ENCODE measurements around the gene SPP2. TPM values are rescaled to one million over a fixed set of nuclear protein-coding genes. Genes with fewer than 3 reads are reported as not detected.

Gene SPP2
- total and polyA plus RNA-seq, 5 donors from 2014 or later = not detected

GRCh38 chr2:234075947-234076346, 25.4 kb downstream of the SPP2 start:
- no peak for DNase-seq
- Histone ChIP-seq H3K27me3 (ENCODE audit: control insufficient read depth, insufficient read depth, low read length) (no peaks in the 10 kb centered on the region), H3K27ac (ENCODE audit: insufficient read depth, low read length, poor library complexity, severe bottlenecking) (no peak overlapping the region), H3K4me3 (ENCODE audit: low read depth, low read length) (no peak overlapping the region), H3K4me1 (ENCODE audit: control insufficient read depth, insufficient read depth, low read length, poor library complexity, severe bottlenecking) (no peaks in the 10 kb centered on the region), H3K36me3 (ENCODE audit: control insufficient read depth, insufficient read depth, low read length) (no peaks in the 10 kb centered on the region), H3K9me3 (ENCODE audit: control insufficient read depth in 2 of 2, low read length in 2 of 2) (no peaks in the 10 kb centered on the region)
- Mint-ChIP-seq H3K36me3 (no peaks in the 10 kb centered on the region), H3K9me3 (peaks cover 0 to 1% (median 0%) of the 10 kb centered on the region in 7 donors), H3K4me1 (peaks cover 0 to 6% (median 0%) of the 10 kb centered on the region in 4 donors), H3K27me3 (peaks cover 9% of the 10 kb centered on the region), H3K27ac (no peak overlapping the region), H3K4me3 (no peak overlapping the region)
- no peak for ATAC-seq (ENCODE audit: low read depth in 2 of 2)

- Mint-ChIP-seq H3K9me3 (peaks cover 0 to 1% (median 0%) of the 10 kb centered on the region in 7 donors), H3K4me3 (no peak overlapping the region), H3K4me1 (peaks cover 0 to 6% (median 0%) of the 10 kb centered on the region in 4 donors), H3K27me3 (peaks cover 8% of the 10 kb centered on the region), H3K27ac (no peak overlapping the region), H3K36me3 (no peaks in the 10 kb centered on the region)
- Histone ChIP-seq H3K36me3 (ENCODE audit: control insufficient read depth, insufficient read depth, low read length) (no peaks in the 10 kb centered on the region), H3K27me3 (ENCODE audit: control insufficient read depth, insufficient read depth, low read length) (no peaks in the 10 kb centered on the region), H3K9me3 (ENCODE audit: control insufficient read depth in 2 of 2, low read length in 2 of 2) (no peaks in the 10 kb centered on the region), H3K27ac (ENCODE audit: insufficient read depth, low read length, poor library complexity, severe bottlenecking) (no peak overlapping the region), H3K4me3 (ENCODE audit: low read depth, low read length) (no peak overlapping the region), H3K4me1 (ENCODE audit: control insufficient read depth, insufficient read depth, low read length, poor library complexity, severe bottlenecking) (no peaks in the 10 kb centered on the region)
- DNase-seq = no peak
- no peak for ATAC-seq (ENCODE audit: low read depth in 2 of 2)
Observed at GRCh38 chr2:234076451-234076850, 25.9 kb downstream of the SPP2 start.

DNA sequence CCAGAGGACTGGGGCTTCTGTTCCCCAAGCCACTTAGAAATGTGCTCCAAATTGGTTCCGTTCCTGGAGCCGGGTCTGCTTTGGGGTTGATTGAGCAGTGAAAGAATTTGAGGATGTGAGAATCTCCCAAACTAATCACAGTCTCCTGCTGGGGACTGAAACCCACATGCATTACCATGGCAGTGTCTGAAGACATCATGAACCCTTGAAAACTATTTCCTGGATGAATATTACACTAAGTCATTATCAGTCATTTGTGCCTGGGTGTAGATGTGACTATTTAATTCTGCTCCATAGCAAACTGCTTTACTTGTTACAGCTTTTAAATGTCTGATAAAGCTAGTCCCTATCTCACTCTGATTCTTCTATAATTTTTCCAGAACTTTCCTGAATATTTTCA, 27.6 kb downstream of the SPP2 start:
- ATAC-seq (ENCODE audit: low read depth in 2 of 2) (no peak), DNase-seq (no peak)
- no peak overlapping the region for H3K27ac ChIP-seq (ENCODE audit: insufficient read depth, low read length, poor library complexity, severe bottlenecking)
- H3K4me3 ChIP-seq (ENCODE audit: low read depth, low read length) = no peak overlapping the region
- Mint-ChIP-seq H3K27me3 (peaks cover 8% of the 10 kb centered on the region), H3K36me3 (no peaks in the 10 kb centered on the region), H3K4me3 (no peak overlapping the region), H3K4me1 (peaks cover 0 to 6% (median 0%) of the 10 kb centered on the region in 4 donors), H3K9me3 (peaks cover 0 to 1% (median 0%) of the 10 kb centered on the region in 7 donors), H3K27ac (no peak overlapping the region)
- H3K9me3 ChIP-seq (ENCODE audit: control insufficient read depth in 2 of 2, low read length in 2 of 2) = no peaks in the 10 kb centered on the region
- H3K27me3 ChIP-seq (ENCODE audit: control insufficient read depth, insufficient read depth, low read length) = no peaks in the 10 kb centered on the region
- H3K4me1 ChIP-seq (ENCODE audit: control insufficient read depth, insufficient read depth, low read length, poor library complexity, severe bottlenecking) = no peaks in the 10 kb centered on the region
- no peaks in the 10 kb centered on the region for H3K36me3 ChIP-seq (ENCODE audit: control insufficient read depth, insufficient read depth, low read length)

GRCh38 chr2:234081970-234082822, 31.7 kb downstream of the SPP2 start:
- no peak for ATAC-seq (ENCODE audit: low read depth in 2 of 2)

GRCh38 chr2:234083572-234084348, 33.3 kb downstream of the SPP2 start:
- ATAC-seq (ENCODE audit: low read depth in 2 of 2) = no peak
- peaks cover 14% of the 10 kb centered on the region for H3K27me3 ChIP-seq (ENCODE audit: control insufficient read depth, insufficient read depth, low read length)
- Mint-ChIP-seq H3K4me1 (no peaks in the 10 kb centered on the region), H3K36me3 (no peaks in the 10 kb centered on the region), H3K27me3 (peaks cover 36% of the 10 kb centered on the region), H3K9me3 (peaks cover 0 to 14% (median 4%) of the 10 kb centered on the region in 7 donors), H3K4me3 (no peak overlapping the region), H3K27ac (no peak overlapping the region)
- no peak for DNase-seq
- no peaks in the 10 kb centered on the region for H3K4me1 ChIP-seq (ENCODE audit: control insufficient read depth, insufficient read depth, low read length, poor library complexity, severe bottlenecking)
- no peak overlapping the region for H3K27ac ChIP-seq (ENCODE audit: insufficient read depth, low read length, poor library complexity, severe bottlenecking)
- peaks cover 0 to 11% of the 10 kb centered on the region in 2 experiments for H3K9me3 ChIP-seq (ENCODE audit: control insufficient read depth in 2 of 2, low read length in 2 of 2)
- H3K36me3 ChIP-seq (ENCODE audit: control insufficient read depth, insufficient read depth, low read length) = no peaks in the 10 kb centered on the region
- H3K4me3 ChIP-seq (ENCODE audit: low read depth, low read length) = no peak overlapping the region

More at GRCh38 chr2:234081970-234082822, 31.7 kb downstream of the SPP2 start:
- peaks cover 14% of the 10 kb centered on the region for H3K27me3 ChIP-seq (ENCODE audit: control insufficient read depth, insufficient read depth, low read length)
- H3K36me3 ChIP-seq (ENCODE audit: control insufficient read depth, insufficient read depth, low read length) = no peaks in the 10 kb centered on the region
- Mint-ChIP-seq H3K9me3 (peaks cover 0 to 6% (median 0%) of the 10 kb centered on the region in 7 donors), H3K27ac (peak overlapping the region in 1 of 3 donors; percentile 25), H3K36me3 (no peaks in the 10 kb centered on the region), H3K4me3 (no peak overlapping the region), H3K27me3 (peaks cover 33% of the 10 kb centered on the region), H3K4me1 (no peaks in the 10 kb centered on the region)
- peaks cover 0 to 2% of the 10 kb centered on the region in 2 experiments for H3K9me3 ChIP-seq (ENCODE audit: control insufficient read depth in 2 of 2, low read length in 2 of 2)
- H3K27ac ChIP-seq (ENCODE audit: insufficient read depth, low read length, poor library complexity, severe bottlenecking) = no peak overlapping the region
- no peak overlapping the region for H3K4me3 ChIP-seq (ENCODE audit: low read depth, low read length)
- no peaks in the 10 kb centered on the region for H3K4me1 ChIP-seq (ENCODE audit: control insufficient read depth, insufficient read depth, low read length, poor library complexity, severe bottlenecking)
- DNase-seq = no peak

GRCh38 chr2:234091432-234091879, 41.0 kb downstream of the SPP2 start:
- H3K36me3 Mint-ChIP-seq = no peaks in the 10 kb centered on the region
- H3K4me1 Mint-ChIP-seq = no peaks in the 10 kb centered on the region
- Histone ChIP-seq H3K4me3 (ENCODE audit: low read depth, low read length) (no peak overlapping the region), H3K9me3 (ENCODE audit: control insufficient read depth in 2 of 2, low read length in 2 of 2) (peaks cover 0 to 12% of the 10 kb centered on the region in 2 experiments), H3K36me3 (ENCODE audit: control insufficient read depth, insufficient read depth, low read length) (no peaks in the 10 kb centered on the region), H3K4me1 (ENCODE audit: control insufficient read depth, insufficient read depth, low read length, poor library complexity, severe bottlenecking) (no peaks in the 10 kb centered on the region), H3K27ac (ENCODE audit: insufficient read depth, low read length, poor library complexity, severe bottlenecking) (no peak overlapping the region), H3K27me3 (ENCODE audit: control insufficient read depth, insufficient read depth, low read length) (peaks cover 5% of the 10 kb centered on the region)
- H3K27ac Mint-ChIP-seq = no peak overlapping the region
- peaks cover 25% of the 10 kb centered on the region for H3K27me3 Mint-ChIP-seq
- no peak for DNase-seq
- H3K4me3 Mint-ChIP-seq = no peak overlapping the region
- peaks cover 0 to 15% (median 3%) of the 10 kb centered on the region in 7 donors for H3K9me3 Mint-ChIP-seq
- no peak for ATAC-seq (ENCODE audit: low read depth in 2 of 2)

DNA sequence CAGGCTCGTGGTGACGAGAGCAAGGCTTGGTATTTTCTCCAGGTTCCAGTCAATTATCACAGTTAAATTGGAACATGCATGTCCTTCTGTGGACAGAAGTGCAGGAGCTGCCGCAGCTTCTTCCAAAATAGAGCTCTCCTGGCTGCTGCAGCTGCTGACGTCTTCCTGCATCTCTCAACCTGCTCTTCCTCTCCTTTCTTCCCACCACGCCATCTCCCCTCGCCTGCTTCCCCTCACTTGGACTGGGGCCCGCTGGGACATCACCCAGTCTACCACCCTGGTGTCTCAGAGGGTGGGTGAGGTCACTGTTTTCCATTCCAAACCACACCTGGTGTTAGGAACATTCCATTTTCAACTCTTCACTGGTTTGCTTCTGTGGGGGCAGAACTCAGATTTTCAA, 41.4 kb downstream of the SPP2 start:
- Mint-ChIP-seq H3K36me3 (no peaks in the 10 kb centered on the region), H3K9me3 (peaks cover 0 to 14% (median 3%) of the 10 kb centered on the region in 7 donors), H3K4me1 (no peaks in the 10 kb centered on the region), H3K27ac (no peak overlapping the region), H3K4me3 (no peak overlapping the region), H3K27me3 (peaks cover 25% of the 10 kb centered on the region)
- ATAC-seq (ENCODE audit: low read depth in 2 of 2) (no peak), DNase-seq (no peak)
- Histone ChIP-seq H3K9me3 (ENCODE audit: control insufficient read depth in 2 of 2, low read length in 2 of 2) (peaks cover 0 to 12% of the 10 kb centered on the region in 2 experiments), H3K27ac (ENCODE audit: insufficient read depth, low read length, poor library complexity, severe bottlenecking) (no peak overlapping the region), H3K27me3 (ENCODE audit: control insufficient read depth, insufficient read depth, low read length) (peaks cover 3% of the 10 kb centered on the region), H3K4me1 (ENCODE audit: control insufficient read depth, insufficient read depth, low read length, poor library complexity, severe bottlenecking) (no peaks in the 10 kb centered on the region), H3K36me3 (ENCODE audit: control insufficient read depth, insufficient read depth, low read length) (no peaks in the 10 kb centered on the region), H3K4me3 (ENCODE audit: low read depth, low read length) (no peak overlapping the region)

Data from CD4-positive, CD25-positive, alpha-beta regulatory T cell (primary cell).